H1 (cell line): ENCODE data around the gene RPS6KB2. TPM values are rescaled to one million over a fixed set of nuclear protein-coding genes. Genes with fewer than 3 reads are reported as not detected.

Experiments used
- CTCF ChIA-PET: fragments of 300-600 bp; sonication (Branson Sonifier 250); formaldehyde crosslinking; loops from one replicate; lab custom pipeline; 2021; ENCODE audit not compliant: partially characterized antibody; lab: Charles Lee
- POLR2A ChIA-PET: fragments of 300-600 bp; sonication (Branson Sonifier 250); formaldehyde crosslinking; loops from one replicate; lab custom pipeline; 2021; ENCODE audit warnings: inconsistent platforms; ENCODE audit not compliant: partially characterized antibody; lab: Charles Lee
- DNase-seq, 2 experiments: peaks; one replicate each; pipeline versions ENCODE4 v3.0.0 to v3.0.0-alpha.2; 2010 to 2022; ENCODE audit warnings: low spot score in 2 of 2, low read depth in 1 of 2, mixed read lengths in 1 of 2
- FAIRE-seq: peaks from 2 replicates; lab custom pipeline; 2011; peaks lifted over from hg19 to GRCh38; lab: Jason Lieb, UNC
- H2AFZ ChIP-seq: 2 replicates; pipeline ENCODE4 v1.8.1; 2012; ENCODE audit warnings: low read length, inconsistent platforms
- H2AK5ac ChIP-seq: 2 replicates; pipeline ENCODE4 v1.6.1; 2013; ENCODE audit warnings: low read depth, low read length
- H2BK120ac ChIP-seq: replicated peaks from 2 replicates; pipeline ENCODE3; 2013; ENCODE audit warnings: low read depth, low read length, inconsistent platforms
- H2BK12ac ChIP-seq: 2 replicates; pipeline ENCODE4 v1.6.1; 2013; ENCODE audit warnings: low read depth, low read length
- H2BK15ac ChIP-seq: 2 replicates; pipeline ENCODE4 v1.6.1; 2013; ENCODE audit warnings: low read length
- H2BK20ac ChIP-seq: 2 replicates; pipeline ENCODE4 v1.6.1; 2013; ENCODE audit warnings: low read length
- H2BK5ac ChIP-seq: 2 replicates; pipeline ENCODE4 v1.6.1; 2013; ENCODE audit warnings: low read depth, low read length
- H3K14ac ChIP-seq: 2 replicates; pipeline ENCODE4 v1.6.1; 2013; ENCODE audit warnings: inconsistent platforms; ENCODE audit not compliant: insufficient read length
- H3K18ac ChIP-seq: 2 replicates; pipeline ENCODE4 v1.6.1; 2013; ENCODE audit warnings: low read length; ENCODE audit errors: extremely low read depth
- H3K23ac ChIP-seq: 2 replicates; pipeline ENCODE4 v1.6.1; 2013; ENCODE audit warnings: inconsistent platforms; ENCODE audit not compliant: insufficient read length
- H3K23me2 ChIP-seq: 2 replicates; pipeline ENCODE4 v1.6.1; 2013; ENCODE audit warnings: low read depth, low read length
- H3K27ac ChIP-seq: 2 replicates; pipeline ENCODE4 v1.6.1; 2011; ENCODE audit warnings: low read depth, low read length, inconsistent platforms
- H3K27me3 ChIP-seq, 4 experiments: replicated peaks in 1 of 4; 1 replicate in 1 of 4; 2 replicates in 3 of 4; pipeline versions ENCODE4 v1.6.1 to v1.8.1; 2011 to 2013; ENCODE audit warnings: low read length in 3 of 4, mild to moderate bottlenecking in 3 of 4, inconsistent platforms in 2 of 4, mixed read lengths in 2 of 4, moderate library complexity in 1 of 4; ENCODE audit not compliant: control insufficient read depth in 3 of 4, insufficient read depth in 3 of 4; ENCODE audit errors: extremely low read depth in 1 of 4
- H3K36me3 ChIP-seq, 4 experiments: 2 replicates each; pipeline versions ENCODE4 v1.6.1 to v1.8.1; 2011 to 2013; ENCODE audit warnings: mild to moderate bottlenecking in 4 of 4, low read length in 3 of 4, moderate library complexity in 2 of 4, control low read depth in 1 of 4, inconsistent platforms in 1 of 4; ENCODE audit not compliant: insufficient read depth in 4 of 4, control insufficient read depth in 2 of 4
- H3K4ac ChIP-seq: replicated peaks from 2 replicates; pipeline ENCODE3; 2013; ENCODE audit warnings: low read length, low read depth, mixed read lengths, inconsistent platforms; ENCODE audit not compliant: insufficient read length
- H3K4me1 ChIP-seq, 4 experiments: replicated peaks in 1 of 4; 1 replicate in 1 of 4; 2 replicates in 3 of 4; pipeline versions ENCODE4 v1.6.1 to v1.8.1; 2011 to 2013; ENCODE audit warnings: low read length in 3 of 4, inconsistent platforms in 2 of 4, mixed read lengths in 1 of 4; ENCODE audit not compliant: insufficient read depth in 4 of 4, control insufficient read depth in 3 of 4
- H3K4me2 ChIP-seq, 2 experiments: 2 replicates each; pipeline versions ENCODE4 v1.6.1 to v1.8.1; 2011 to 2013; ENCODE audit warnings: low read depth in 2 of 2, low read length in 2 of 2, control low read depth in 1 of 2, inconsistent platforms in 1 of 2, mild to moderate bottlenecking in 1 of 2; ENCODE audit not compliant: insufficient read depth in 1 of 2
- H3K4me3 ChIP-seq, 4 experiments: fragments of 200-600, 300-600 bp in 1 of 4; sonication (generic), shearing (Covaris generic), sonication (Bioruptor Twin) in 1 of 4; 2 replicates each; pipeline versions ENCODE4 v1.5.1 to v1.8.1; 2011 to 2016; ENCODE audit warnings: low read length in 4 of 4, low read depth in 3 of 4, control low read depth in 2 of 4, inconsistent platforms in 2 of 4, mild to moderate bottlenecking in 2 of 4, mixed read lengths in 1 of 4, moderate library complexity in 1 of 4; ENCODE audit not compliant: insufficient read depth in 2 of 4; ENCODE audit errors: extremely low read depth in 1 of 4
- H3K56ac ChIP-seq: replicated peaks from 2 replicates; pipeline ENCODE3; 2013; ENCODE audit warnings: low read depth, mild to moderate bottlenecking, mixed read lengths, low read length, inconsistent platforms; ENCODE audit not compliant: insufficient read length
- H3K79me1 ChIP-seq: 2 replicates; pipeline ENCODE4 v1.6.1; 2013; ENCODE audit warnings: low read depth, low read length, control low read depth
- H3K79me2 ChIP-seq, 2 experiments: 2 replicates each; pipeline versions ENCODE4 v1.6.1 to v1.8.1; 2012 to 2013; ENCODE audit warnings: low read length in 2 of 2, mild to moderate bottlenecking in 2 of 2, inconsistent platforms in 1 of 2; ENCODE audit not compliant: insufficient read depth in 2 of 2, control insufficient read depth in 1 of 2
- H3K9ac ChIP-seq, 4 experiments: replicated peaks in 1 of 4; 1 replicate in 1 of 4; 2 replicates in 3 of 4; pipeline versions ENCODE4 v1.6.1 to v1.8.1; 2011 to 2013; ENCODE audit warnings: low read depth in 3 of 4, low read length in 3 of 4, control low read depth in 2 of 4, mild to moderate bottlenecking in 2 of 4, moderate library complexity in 2 of 4, inconsistent platforms in 1 of 4; ENCODE audit errors: extremely low read depth in 1 of 4
- H3K9me3 ChIP-seq, 2 experiments: 2 replicates each; pipeline versions ENCODE4 v1.6.1 to v1.8.1; 2012 to 2013; ENCODE audit warnings: mild to moderate bottlenecking in 2 of 2, moderate library complexity in 2 of 2, control low read depth in 1 of 2, inconsistent platforms in 1 of 2, low read depth in 1 of 2, low read length in 1 of 2, mixed read lengths in 1 of 2; ENCODE audit not compliant: insufficient read depth in 2 of 2
- H4K20me1 ChIP-seq, 2 experiments: replicated peaks in 1 of 2; 2 replicates each; pipeline versions ENCODE3 to v1.8.1; 2011 to 2013; ENCODE audit warnings: inconsistent platforms in 2 of 2, low read length in 2 of 2, mild to moderate bottlenecking in 1 of 2; ENCODE audit not compliant: insufficient read depth in 2 of 2, control insufficient read depth in 1 of 2
- H4K5ac ChIP-seq: 2 replicates; pipeline ENCODE4 v1.6.1; 2013; ENCODE audit warnings: low read length, low read depth, mixed read lengths, inconsistent platforms; ENCODE audit not compliant: insufficient read length
- H4K8ac ChIP-seq: 2 replicates; pipeline ENCODE4 v1.8.0; 2013; ENCODE audit warnings: mild to moderate bottlenecking, moderate library complexity, low read length, inconsistent platforms; ENCODE audit not compliant: insufficient read depth; ENCODE audit errors: extremely low read depth
- H4K91ac ChIP-seq: replicated peaks from 2 replicates; pipeline ENCODE3; 2013; ENCODE audit warnings: low read length, mixed read lengths, inconsistent platforms; ENCODE audit not compliant: insufficient read length
- CTCF ChIP-seq, 3 experiments: IDR thresholded peaks; 1 replicate in 2 of 3; 2 replicates in 1 of 3; pipeline versions ENCODE4 v1.5.1 to v1.6.1; 2011; ENCODE audit warnings: low read length in 3 of 3, mild to moderate bottlenecking in 3 of 3, inconsistent platforms in 2 of 3, low read depth in 1 of 3, moderate library complexity in 1 of 3; ENCODE audit not compliant: insufficient read depth in 1 of 3; ENCODE audit errors: control extremely low read depth in 1 of 3
- EP300 ChIP-seq, 2 experiments: IDR thresholded peaks; 1 replicate in 1 of 2; 2 replicates in 1 of 2; pipeline ENCODE4 v1.6.1; 2011 to 2012; ENCODE audit warnings: low read depth in 2 of 2, low read length in 2 of 2, mild to moderate bottlenecking in 2 of 2, borderline replicate concordance in 1 of 2, inconsistent platforms in 1 of 2, moderate library complexity in 1 of 2
- GABPA ChIP-seq: IDR thresholded peaks from 2 replicates; pipeline ENCODE4 v1.6.1; 2011; ENCODE audit warnings: mild to moderate bottlenecking, low read length, moderate library complexity, borderline replicate concordance; ENCODE audit not compliant: insufficient read depth
- JUND ChIP-seq: IDR thresholded peaks from 2 replicates; pipeline ENCODE4 v1.6.1; 2011; ENCODE audit warnings: mild to moderate bottlenecking, improper control_type of control experiment, low read length
- KDM1A ChIP-seq: fragments of 200-600, 300-600 bp; sonication (generic); IDR thresholded peaks from 2 replicates; pipeline ENCODE4 v1.7.1; 2016; ENCODE audit warnings: mild to moderate bottlenecking, low read length, borderline replicate concordance
- PHF8 ChIP-seq: fragments of 200-600 bp; sonication (generic); conservative IDR thresholded peaks from 2 replicates; pipeline ENCODE4 v1.7.1; 2012; ENCODE audit warnings: low read depth, mild to moderate bottlenecking, inconsistent platforms, low read length, moderate library complexity
- POLR2A ChIP-seq, 2 experiments: IDR thresholded peaks; 1 replicate in 1 of 2; 2 replicates in 1 of 2; pipeline ENCODE4 v1.6.1; 2011; ENCODE audit warnings: low read depth in 2 of 2, low read length in 2 of 2, mild to moderate bottlenecking in 2 of 2; ENCODE audit errors: control extremely low read depth in 1 of 2
- POLR2AphosphoS5 ChIP-seq: IDR thresholded peaks from 2 replicates; pipeline ENCODE4 v1.6.1; 2011; ENCODE audit warnings: low read depth, low read length
- RFX5 ChIP-seq: IDR thresholded peaks from 2 replicates; pipeline ENCODE4 v1.6.1; 2011; ENCODE audit warnings: low read depth, low read length, improper control_type of control experiment, borderline replicate concordance
- SIN3A ChIP-seq, 2 experiments: IDR thresholded peaks in 1 of 2; conservative IDR thresholded peaks in 1 of 2; 2 replicates each; pipeline ENCODE4 v1.6.1; 2011 to 2012; ENCODE audit warnings: low read length in 2 of 2, improper control_type of control experiment in 1 of 2, low read depth in 1 of 2, mild to moderate bottlenecking in 1 of 2
- SRF ChIP-seq: IDR thresholded peaks from 2 replicates; pipeline ENCODE4 v1.6.1; 2011; ENCODE audit warnings: mild to moderate bottlenecking, low read depth, low read length, moderate library complexity
- WGBS, 2 experiments: shearing (Covaris generic) in 1 of 2; methylation state at CpG; one replicate each; pipeline versions ENCODE4 v1.1.6 to v1.1.7; 2013 to 2015; ENCODE audit warnings: low lambda C conversion rate in 2 of 2, mixed read lengths in 2 of 2, inconsistent platforms in 1 of 2, low coverage in 1 of 2, missing lambda C conversion rate in 1 of 2; ENCODE audit not compliant: insufficient replicate concordance in 2 of 2, insufficient coverage in 1 of 2, insufficient read length in 1 of 2; ENCODE audit errors: extremely low coverage in 1 of 2, missing lambda C conversion rate in 1 of 2; 5-methylcytosine and 5-hydroxymethylcytosine counted together
- polyA plus RNA-seq, 7 experiments: library from polyadenylated mRNA; depleted of rRNA in 3 of 7; stranded (reverse) in 5 of 7; unstranded in 2 of 7; fragments of >200 nt in 5 of 7; fragments of 200-250 nt in 2 of 7; gene quantifications; 1 replicate in 5 of 7; 2 replicates in 1 of 7; 4 replicates in 1 of 7; pipeline versions ENCODE4 v1.2.1 to v1.2.3, GENCODE V29; 2011 to 2013; ENCODE audit warnings: missing spikeins in 2 of 7, mixed read lengths in 2 of 7
- total RNA-seq: library from RNA; stranded (reverse); fragmentation: NEBNext Ultra II Directional; extraction: Animal tissue kit (Norgen Biotek cat#: 25700); gene quantifications from 2 replicates; pipeline ENCODE4 v1.2.1, GENCODE V29; 2021

Gene RPS6KB2
- total and polyA plus RNA-seq, 2 of the 8 experiments (the other 6 are each of a cell fraction or from before 2014, with no cell fraction given), result 41.0 to 47.1 TPM

GRCh38 chr11:67455054-67455453 lies 26.8 kb downstream of the RPS6KB2 start, which contains the start of gene CABP4:
Gene CABP4 (plus strand): TSS chr11:67455354. CDS start chr11:67455424, 70 bp downstream.
- Histone ChIP-seq H3K23ac (no peak within 1 kb of the TSS), H4K8ac (peak within 1 kb of the TSS; percentile 79), H3K4me2 (no peak within 1 kb of the TSS), H2AFZ (no peak within 1 kb of the TSS), H3K23me2 (no peaks in the 10 kb centered on the region), H3K79me2 (no peaks in the 10 kb centered on the region), H3K4ac (no peak within 1 kb of the TSS), H3K4me3 (no peak within 1 kb of the TSS), H2BK20ac (no peak within 1 kb of the TSS), H3K18ac (no peak within 1 kb of the TSS), H3K9me3 (no peaks in the 10 kb centered on the region), H3K27ac (no peak within 1 kb of the TSS), H2AK5ac (no peak within 1 kb of the TSS), H3K9ac (no peak within 1 kb of the TSS), H2BK5ac (no peak within 1 kb of the TSS), H2BK12ac (no peak within 1 kb of the TSS), H4K20me1 (no peaks in the 10 kb centered on the region), H3K79me1 (no peaks in the 10 kb centered on the region), H3K4me1 (no peaks in the 10 kb centered on the region), H3K56ac (no peak within 1 kb of the TSS), H3K36me3 (no peaks in the 10 kb centered on the region), H4K5ac (no peak within 1 kb of the TSS), H4K91ac (no peak within 1 kb of the TSS), H3K14ac (no peak within 1 kb of the TSS), H2BK120ac (no peak within 1 kb of the TSS), H2BK15ac (no peak within 1 kb of the TSS), H3K27me3 (no peaks in the 10 kb centered on the region)
- FAIRE-seq (no peak), DNase-seq (no peak)
- POLR2A ChIA-PET, result interaction anchor here (0.6 to 4.3 kb wide), 8 partner anchors 10 to 137 kb away, joined by 3 to 27 read pairs (median 4); partner anchors contain the start of genes PTPRCAP and RAD9A
- CTCF ChIA-PET, result interaction anchor here (1.0 to 2.7 kb wide), 3 partner anchors 17 to 73 kb away, joined by 3 to 10 read pairs (median 3); partner anchors contain the start of gene PTPRCAP
- WGBS, 2 experiments, result 90% methylated on average over 3 of the region's 3 CpGs; no CpG with 5 or more reads in 1 of the 2 experiments
- TF ChIP-seq EP300 (IDR thresholded peaks at IDR 0.05; ENCODE audit: borderline replicate concordance in 1 of 2, low read depth in 2 of 2, low read length in 2 of 2), result no peak
- TF ChIP-seq CTCF (IDR thresholded peaks at IDR 0.05; ENCODE audit: control extremely low read depth in 1 of 3, insufficient read depth in 1 of 3, low read depth in 1 of 3, low read length in 3 of 3), result no peak
- TF ChIP-seq GABPA, result no peak
- TF ChIP-seq KDM1A, result no peak
- TF ChIP-seq PHF8, result no peak
- TF ChIP-seq JUND, result no peak
- no peak for TF ChIP-seq SRF
- TF ChIP-seq SIN3A (conservative IDR thresholded peaks at IDR 0.05 in 1 of 2, IDR thresholded peaks at IDR 0.05 in 1 of 2; ENCODE audit: low read depth in 1 of 2, low read length in 2 of 2), result no peak
- no peak for TF ChIP-seq POLR2AphosphoS5
- no peak for TF ChIP-seq POLR2A (IDR thresholded peaks at IDR 0.05; ENCODE audit: control extremely low read depth in 1 of 2, low read depth in 2 of 2, low read length in 2 of 2)
- no peak for TF ChIP-seq RFX5
